H9 (cell line): Measurements from ENCODE around the gene ZMAT3. TPM values are rescaled to one million over a fixed set of nuclear protein-coding genes. Genes with fewer than 3 reads are reported as not detected.

Experiments used
- DNase-seq: peaks from one replicate; pipeline ENCODE4 v3.0.0-alpha.2; 2017
- H2AFZ ChIP-seq: one replicate; pipeline ENCODE4 v1.6.1; 2013; ENCODE audit warnings: mild to moderate bottlenecking, low read length, control low read depth, moderate library complexity
- H2AK5ac ChIP-seq: 2 replicates; pipeline ENCODE4 v1.6.1; 2013; ENCODE audit warnings: low read length, control low read depth, mixed read lengths; ENCODE audit not compliant: insufficient read length
- H2BK120ac ChIP-seq: one replicate; pipeline ENCODE4 v1.6.1; 2013; ENCODE audit warnings: low read depth, mild to moderate bottlenecking, low read length, control low read depth, inconsistent platforms; ENCODE audit not compliant: poor library complexity, severe bottlenecking
- H2BK12ac ChIP-seq: 2 replicates; pipeline ENCODE4 v1.6.1; 2013; ENCODE audit warnings: low read length, control low read depth, mixed read lengths, low read depth; ENCODE audit not compliant: insufficient read length
- H2BK15ac ChIP-seq: 2 replicates; pipeline ENCODE4 v1.6.1; 2013; ENCODE audit warnings: low read depth, low read length, control low read depth
- H2BK20ac ChIP-seq: one replicate; pipeline ENCODE4 v1.6.1; 2013; ENCODE audit warnings: low read depth, mild to moderate bottlenecking, low read length, control low read depth, inconsistent platforms; ENCODE audit not compliant: poor library complexity, severe bottlenecking
- H2BK5ac ChIP-seq: 2 replicates; pipeline ENCODE4 v1.6.1; 2013; ENCODE audit warnings: low read length, control low read depth, mixed read lengths; ENCODE audit not compliant: insufficient read length
- H3K14ac ChIP-seq: 2 replicates; pipeline ENCODE4 v1.6.1; 2013; ENCODE audit warnings: low read length, control low read depth; ENCODE audit not compliant: insufficient read depth
- H3K18ac ChIP-seq: 2 replicates; pipeline ENCODE4 v1.6.1; 2013; ENCODE audit warnings: low read depth, mild to moderate bottlenecking, mixed read lengths, low read length, control low read depth; ENCODE audit not compliant: insufficient read length
- H3K23ac ChIP-seq: 2 replicates; pipeline ENCODE4 v1.6.1; 2013; ENCODE audit warnings: low read length, control low read depth, mixed read lengths, low read depth; ENCODE audit not compliant: insufficient read length
- H3K23me2 ChIP-seq: 2 replicates; pipeline ENCODE4 v1.6.1; 2013; ENCODE audit warnings: low read depth, mild to moderate bottlenecking, mixed read lengths, low read length, control low read depth; ENCODE audit not compliant: insufficient read length, poor library complexity, severe bottlenecking
- H3K27ac ChIP-seq: 2 replicates; pipeline ENCODE4 v1.5.1; 2013; ENCODE audit warnings: low read length, control low read depth, mixed read lengths, low read depth; ENCODE audit not compliant: insufficient read length
- H3K27me3 ChIP-seq: 2 replicates; pipeline ENCODE4 v1.6.1; 2013; ENCODE audit warnings: low read length, control low read depth, inconsistent platforms; ENCODE audit not compliant: insufficient read depth
- H3K4ac ChIP-seq: 2 replicates; pipeline ENCODE4 v1.6.1; 2013; ENCODE audit warnings: low read depth, mild to moderate bottlenecking, control low read depth, inconsistent platforms, low read length, moderate library complexity
- H3K4me1 ChIP-seq: 2 replicates; pipeline ENCODE4 v1.6.1; 2013; ENCODE audit warnings: low read length, control low read depth, inconsistent platforms; ENCODE audit not compliant: insufficient read depth
- H3K4me2 ChIP-seq: 2 replicates; pipeline ENCODE4 v1.6.1; 2013; ENCODE audit warnings: low read length, control low read depth, mixed read lengths; ENCODE audit not compliant: insufficient read length, insufficient read depth
- H3K56ac ChIP-seq: 2 replicates; pipeline ENCODE4 v1.6.1; 2013; ENCODE audit warnings: low read depth, mild to moderate bottlenecking, mixed read lengths, low read length, control low read depth; ENCODE audit not compliant: insufficient read length
- H3K79me1 ChIP-seq: 2 replicates; pipeline ENCODE4 v1.6.1; 2013; ENCODE audit warnings: low read depth, mild to moderate bottlenecking, moderate library complexity, low read length, control low read depth, inconsistent platforms; ENCODE audit not compliant: insufficient read depth, poor library complexity, severe bottlenecking
- H3K79me2 ChIP-seq: 2 replicates; pipeline ENCODE4 v1.6.1; 2013; ENCODE audit warnings: low read length, control low read depth, inconsistent platforms; ENCODE audit not compliant: insufficient read depth
- H3K9ac ChIP-seq: 2 replicates; pipeline ENCODE4 v1.6.1; 2013; ENCODE audit warnings: low read length, control low read depth, mixed read lengths; ENCODE audit not compliant: insufficient read length; ENCODE audit errors: extremely low read depth
- H3K9me3 ChIP-seq: one replicate; pipeline ENCODE4 v1.6.1; 2013; ENCODE audit warnings: low read depth, low read length, inconsistent platforms; ENCODE audit not compliant: control insufficient read depth
- H3T11ph ChIP-seq: one replicate; pipeline ENCODE4 v1.6.1; 2013; ENCODE audit warnings: mild to moderate bottlenecking, low read length, control low read depth, inconsistent platforms
- H4K20me1 ChIP-seq: one replicate; pipeline ENCODE4 v1.6.1; 2013; ENCODE audit not compliant: control insufficient read depth, insufficient read length, insufficient read depth
- H4K5ac ChIP-seq: 2 replicates; pipeline ENCODE4 v1.6.1; 2013; ENCODE audit warnings: low read depth, mild to moderate bottlenecking, mixed read lengths, low read length, control low read depth; ENCODE audit not compliant: insufficient read length
- H4K8ac ChIP-seq: replicated peaks from 2 replicates; pipeline ENCODE4 v1.6.1; 2013; ENCODE audit warnings: low read length, control low read depth, mixed read lengths, low read depth; ENCODE audit not compliant: insufficient read length
- H4K91ac ChIP-seq: 2 replicates; pipeline ENCODE4 v1.6.1; 2013; ENCODE audit warnings: low read depth, mild to moderate bottlenecking, moderate library complexity, mixed read lengths, low read length, control low read depth; ENCODE audit not compliant: insufficient read length
- H3K27ac Mint-ChIP-seq, 3 experiments: 2 replicates in 2 of 3; 3 replicates in 1 of 3; pipeline ENCODE4 v1.8.0; 2020 to 2021; ENCODE audit warnings: mixed read lengths in 3 of 3, mild to moderate bottlenecking in 1 of 3, moderate library complexity in 1 of 3
- H3K27me3 Mint-ChIP-seq: 2 replicates; pipeline ENCODE4 v1.8.0; 2021; ENCODE audit warnings: low read depth, mild to moderate bottlenecking, moderate library complexity, mixed read lengths
- H3K36me3 Mint-ChIP-seq, 3 experiments: 2 replicates in 2 of 3; 3 replicates in 1 of 3; pipeline ENCODE4 v1.8.0; 2020 to 2021; ENCODE audit warnings: low read depth in 3 of 3, mixed read lengths in 3 of 3; ENCODE audit not compliant: insufficient read depth in 1 of 3
- H3K4me1 Mint-ChIP-seq, 2 experiments: 2 replicates each; pipeline ENCODE4 v1.8.0; 2020; ENCODE audit warnings: mixed read lengths in 2 of 2
- H3K4me3 Mint-ChIP-seq, 2 experiments: 2 replicates in 1 of 2; 3 replicates in 1 of 2; pipeline ENCODE4 v1.8.0; 2020 to 2021; ENCODE audit warnings: mild to moderate bottlenecking in 2 of 2, mixed read lengths in 2 of 2, moderate library complexity in 1 of 2
- H3K9me3 Mint-ChIP-seq, 2 experiments: 2 replicates in 1 of 2; 3 replicates in 1 of 2; pipeline ENCODE4 v1.8.0; 2020; ENCODE audit warnings: mild to moderate bottlenecking in 2 of 2, mixed read lengths in 2 of 2, moderate library complexity in 1 of 2
- WGBS: extraction: QIAGEN DNeasy Blood & Tissue Kit; methylation state at CpG from one replicate; pipeline ENCODE4 v1.1.7; 2013; ENCODE audit warnings: missing lambda C conversion rate, low lambda C conversion rate, mixed read lengths; ENCODE audit not compliant: insufficient read length; ENCODE audit errors: extremely low coverage; 5-methylcytosine and 5-hydroxymethylcytosine counted together
- total RNA-seq: library from RNA; stranded (reverse); gene quantifications from 2 replicates; pipeline ENCODE4 v1.2.1, GENCODE V29; 2021
- TF ChIP-seq, protein P1 (sequence below): fragments of 200-600 bp; sonication (generic); conservative IDR thresholded peaks from 3 replicates; pipeline ENCODE4 v1.8.0; 2021; ENCODE audit warnings: antibody characterized with exemption, mild to moderate bottlenecking

ZMAT3 gene
- total RNA-seq, 1 experiment from 2014 or later: 9.4 TPM

DNA sequence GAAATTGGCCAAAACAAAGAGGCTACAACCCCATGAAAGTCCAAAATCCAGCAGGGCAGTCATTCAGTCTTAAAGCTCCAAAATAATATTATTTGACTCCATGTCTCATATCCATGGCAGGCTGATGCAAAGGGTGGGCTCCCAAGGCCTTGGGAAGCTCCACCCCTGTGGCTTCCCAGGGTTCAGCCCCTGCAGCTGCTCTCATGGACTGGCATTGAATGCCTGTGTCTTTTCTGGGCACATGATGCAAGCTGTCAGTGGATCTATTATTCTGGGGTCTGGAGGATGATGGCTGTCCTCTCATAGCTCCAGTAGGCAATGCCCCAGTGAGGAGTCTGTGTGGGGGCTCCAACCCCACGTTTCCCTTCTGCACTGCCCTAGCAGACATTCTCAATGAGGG, 81.8 kb downstream of the ZMAT3 start:
- Histone ChIP-seq H3T11ph (no peak overlapping the region), H3K23ac (no peak overlapping the region), H4K5ac (no peak overlapping the region), H3K23me2 (no peaks in the 10 kb centered on the region), H2AK5ac (no peak overlapping the region), H3K4me2 (no peak overlapping the region), H3K14ac (no peak overlapping the region), H2BK120ac (no peak overlapping the region), H3K79me1 (no peaks in the 10 kb centered on the region), H4K8ac (no peak overlapping the region), H3K27me3 (no peaks in the 10 kb centered on the region), H2BK5ac (no peak overlapping the region), H3K9me3 (peaks cover 38% of the 10 kb centered on the region), H2BK15ac (no peak overlapping the region), H4K91ac (no peak overlapping the region), H3K18ac (no peak overlapping the region), H3K79me2 (no peaks in the 10 kb centered on the region), H2BK20ac (no peak overlapping the region), H2BK12ac (no peak overlapping the region), H3K4me1 (no peaks in the 10 kb centered on the region), H3K27ac (no peak overlapping the region), H4K20me1 (no peaks in the 10 kb centered on the region), H3K9ac (no peak overlapping the region), H3K56ac (no peak overlapping the region), H3K4ac (no peak overlapping the region), H2AFZ (no peak overlapping the region)
- Mint-ChIP-seq H3K4me1 (peaks cover 4 to 8% of the 10 kb centered on the region in 2 experiments), H3K36me3 (peaks cover 18 to 54% (median 54%) of the 10 kb centered on the region in 3 experiments), H3K9me3 (peaks cover 60 to 65% of the 10 kb centered on the region in 2 experiments), H3K27me3 (peaks cover 3% of the 10 kb centered on the region), H3K4me3 (no peak overlapping the region), H3K27ac (no peak overlapping the region)
- no peak for DNase-seq
- TF ChIP-seq, protein P1, sequence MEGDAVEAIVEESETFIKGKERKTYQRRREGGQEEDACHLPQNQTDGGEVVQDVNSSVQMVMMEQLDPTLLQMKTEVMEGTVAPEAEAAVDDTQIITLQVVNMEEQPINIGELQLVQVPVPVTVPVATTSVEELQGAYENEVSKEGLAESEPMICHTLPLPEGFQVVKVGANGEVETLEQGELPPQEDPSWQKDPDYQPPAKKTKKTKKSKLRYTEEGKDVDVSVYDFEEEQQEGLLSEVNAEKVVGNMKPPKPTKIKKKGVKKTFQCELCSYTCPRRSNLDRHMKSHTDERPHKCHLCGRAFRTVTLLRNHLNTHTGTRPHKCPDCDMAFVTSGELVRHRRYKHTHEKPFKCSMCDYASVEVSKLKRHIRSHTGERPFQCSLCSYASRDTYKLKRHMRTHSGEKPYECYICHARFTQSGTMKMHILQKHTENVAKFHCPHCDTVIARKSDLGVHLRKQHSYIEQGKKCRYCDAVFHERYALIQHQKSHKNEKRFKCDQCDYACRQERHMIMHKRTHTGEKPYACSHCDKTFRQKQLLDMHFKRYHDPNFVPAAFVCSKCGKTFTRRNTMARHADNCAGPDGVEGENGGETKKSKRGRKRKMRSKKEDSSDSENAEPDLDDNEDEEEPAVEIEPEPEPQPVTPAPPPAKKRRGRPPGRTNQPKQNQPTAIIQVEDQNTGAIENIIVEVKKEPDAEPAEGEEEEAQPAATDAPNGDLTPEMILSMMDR: no peak
- WGBS: no CpG with 5 or more reads among the region's 1 CpG
